ENCODE data around the gene PDE4B.

DNA sequence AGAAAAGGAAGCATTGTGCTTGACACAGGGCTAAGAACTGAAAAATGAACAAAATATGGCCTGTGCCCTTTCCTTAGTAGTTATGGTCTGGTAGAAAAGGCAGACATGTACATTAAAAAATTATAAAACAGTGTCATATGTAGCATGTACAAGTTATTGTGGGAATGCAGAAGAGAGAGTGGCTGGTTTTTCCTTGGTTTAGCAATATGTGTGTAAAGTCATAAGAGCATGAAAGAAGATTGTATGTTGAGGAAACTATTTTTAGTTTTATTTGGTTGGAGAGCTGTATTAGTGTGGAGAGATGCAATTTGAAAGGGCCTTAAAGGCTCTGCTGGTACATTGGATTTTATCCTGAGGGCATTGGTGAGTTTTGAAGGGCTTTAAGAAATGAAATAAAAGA lies 145.8 kb downstream of the PDE4B start:
- TF ChIP-seq, protein P1, sequence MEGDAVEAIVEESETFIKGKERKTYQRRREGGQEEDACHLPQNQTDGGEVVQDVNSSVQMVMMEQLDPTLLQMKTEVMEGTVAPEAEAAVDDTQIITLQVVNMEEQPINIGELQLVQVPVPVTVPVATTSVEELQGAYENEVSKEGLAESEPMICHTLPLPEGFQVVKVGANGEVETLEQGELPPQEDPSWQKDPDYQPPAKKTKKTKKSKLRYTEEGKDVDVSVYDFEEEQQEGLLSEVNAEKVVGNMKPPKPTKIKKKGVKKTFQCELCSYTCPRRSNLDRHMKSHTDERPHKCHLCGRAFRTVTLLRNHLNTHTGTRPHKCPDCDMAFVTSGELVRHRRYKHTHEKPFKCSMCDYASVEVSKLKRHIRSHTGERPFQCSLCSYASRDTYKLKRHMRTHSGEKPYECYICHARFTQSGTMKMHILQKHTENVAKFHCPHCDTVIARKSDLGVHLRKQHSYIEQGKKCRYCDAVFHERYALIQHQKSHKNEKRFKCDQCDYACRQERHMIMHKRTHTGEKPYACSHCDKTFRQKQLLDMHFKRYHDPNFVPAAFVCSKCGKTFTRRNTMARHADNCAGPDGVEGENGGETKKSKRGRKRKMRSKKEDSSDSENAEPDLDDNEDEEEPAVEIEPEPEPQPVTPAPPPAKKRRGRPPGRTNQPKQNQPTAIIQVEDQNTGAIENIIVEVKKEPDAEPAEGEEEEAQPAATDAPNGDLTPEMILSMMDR (conservative IDR thresholded peaks at IDR 0.05; ENCODE audit: low read depth, low read length): no peak
- TF ChIP-seq EZH2 (IDR thresholded peaks at IDR 0.05; ENCODE audit: low read length, unreplicated experiment): no peak
- no peak for TF ChIP-seq EZH2phosphoT487 (IDR thresholded peaks at IDR 0.05; ENCODE audit: borderline replicate concordance, low read length)

Measured in PC-3 (cell line).